DND-41 (cell line): ENCODE results near the gene EBF4.

ENCODE experiments used
- CTCF ChIP-seq: IDR thresholded peaks from 2 replicates; pipeline ENCODE4 v1.5.1; 2012; ENCODE audit warnings: borderline replicate concordance, low read length, moderate library complexity, mild to moderate bottlenecking; ENCODE audit not compliant: poor library complexity, severe bottlenecking; ENCODE audit errors: extremely low read depth
- EZH2 ChIP-seq: IDR thresholded peaks from 3 replicates; pipeline ENCODE4 v1.6.1; 2012; ENCODE audit warnings: borderline replicate concordance, low read depth, mild to moderate bottlenecking, moderate library complexity, low read length, inconsistent platforms; ENCODE audit not compliant: severe bottlenecking

DNA sequence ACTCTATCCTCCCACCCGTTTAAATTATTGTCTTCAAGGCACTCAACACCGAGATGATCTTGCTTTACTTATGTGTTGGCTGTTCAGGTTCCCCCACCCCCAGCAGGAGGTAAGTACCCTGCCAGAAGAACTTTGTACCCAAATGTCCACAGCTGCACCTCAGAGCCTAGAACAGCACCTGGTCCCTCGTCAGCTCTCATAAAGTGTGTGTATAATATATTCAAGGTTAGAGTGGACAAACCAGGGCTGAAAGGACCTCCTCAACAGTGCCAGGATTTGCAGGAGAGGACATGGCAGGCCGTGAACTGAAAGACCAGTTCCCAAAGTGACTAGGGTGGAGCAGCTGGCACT lies 113.7 kb downstream of the EBF4 start:
- TF ChIP-seq CTCF, result no peak
- TF ChIP-seq EZH2, result no peak
